Renal pelvis (tissue), 3 donors: ENCODE results near the gene SNX20. TPM values are rescaled to one million over a fixed set of nuclear protein-coding genes. Genes with fewer than 3 reads are reported as not detected.

Experiments
- polyA plus RNA-seq, 3 donors: library from polyadenylated mRNA; unstranded; fragments of 120-200 nt; gene quantifications; one replicate each; pipeline ENCODE4 v1.2.1, GENCODE V29; 2013; ENCODE audit not compliant: insufficient read length in 3 of 3

SNX20 gene
- polyA plus RNA-seq, 3 donors = 0.43 to 0.56 (median 0.54) TPM

Other genes with a start within 250 kb of the SNX20 start
- gene NKD1, start 132.9 kb downstream of the SNX20 start, polyA plus RNA-seq = 10 to 100 TPM in 2 of 3 donors, 1 to 10 TPM in 1; 10.0 to 13.5 (median 11.0) TPM
- under 1 TPM; 0.23 to 0.40 (median 0.30) TPM for gene NOD2, start 12.3 kb upstream of the SNX20 start, polyA plus RNA-seq
- 10 to 100 TPM; 18.9 to 24.4 (median 20.7) TPM for gene CYLD, start 60.8 kb upstream of the SNX20 start, polyA plus RNA-seq